ENCODE results near the gene NSD1. TPM values are rescaled to one million over a fixed set of nuclear protein-coding genes. Genes with fewer than 3 reads are reported as not detected.

NSD1 gene
- total RNA-seq, 1 experiment from 2014 or later, result 48.9 TPM

DNA sequence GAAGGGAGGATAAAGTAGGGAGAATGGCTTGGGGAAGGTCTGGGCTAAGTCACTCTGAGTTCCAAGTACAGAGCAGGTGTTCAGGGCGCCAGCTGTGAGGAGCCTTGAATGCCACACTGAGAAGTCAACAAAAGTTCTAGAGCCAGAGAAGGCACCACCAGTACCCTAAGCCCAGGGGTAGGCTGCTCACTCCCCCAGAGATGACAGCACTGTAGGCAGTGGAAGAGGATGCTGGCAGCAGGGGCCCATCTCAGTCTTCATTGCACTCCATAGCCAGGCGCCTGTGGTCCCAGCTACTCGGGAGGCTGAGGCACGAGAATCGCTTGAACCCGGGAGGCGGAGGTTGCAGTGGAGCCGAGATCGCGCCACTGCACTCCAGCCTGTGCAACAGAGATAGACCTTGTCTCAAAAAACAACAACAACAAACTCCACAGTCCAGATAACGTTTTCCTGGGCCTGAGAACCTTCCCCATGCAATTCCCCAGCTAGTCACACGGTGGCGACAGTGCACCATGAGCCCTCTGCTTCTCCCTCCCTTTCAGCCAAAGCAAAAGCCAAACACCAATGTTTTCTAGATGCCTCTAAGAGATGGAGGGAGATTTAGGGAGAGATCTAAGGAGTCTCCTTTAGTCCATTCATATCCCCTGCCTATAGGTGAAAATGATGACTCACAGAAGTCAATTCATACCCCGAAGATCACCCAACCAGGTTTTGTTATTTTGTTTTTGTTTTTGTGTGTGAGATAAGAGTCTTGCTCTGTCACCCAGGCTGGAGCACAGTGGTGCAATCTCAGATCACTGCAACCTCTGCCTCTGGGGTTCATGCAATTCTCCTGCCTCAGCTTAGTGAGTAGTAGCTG lies 19.8 kb upstream of the NSD1 start:
- no peaks in the 10 kb centered on the region for H4K20me1 ChIP-seq (ENCODE audit: low read length)
- H3K27ac ChIP-seq (ENCODE audit: low read length), result no peak overlapping the region
- no peaks in the 10 kb centered on the region for H3K9me2 ChIP-seq (replicated peaks; ENCODE audit: low read length)
- no peaks in the 10 kb centered on the region for H3K27me3 ChIP-seq (ENCODE audit: low read length)
- no peaks in the 10 kb centered on the region for H3F3A ChIP-seq (ENCODE audit: low read length, unreplicated experiment)
- BruUV-seq (replicated peaks), result no TSS peak
- no peaks in the 10 kb centered on the region for H3K4me1 ChIP-seq (ENCODE audit: insufficient read depth, low read length)
- no peaks in the 10 kb centered on the region for H3K36me3 ChIP-seq (ENCODE audit: low read depth, low read length)
- ChIA-PET CTCF (interaction anchor here (0.6 to 1.1 kb wide), 4 partner anchors 22 to 204 kb away, joined by 3 to 8 read pairs (median 6); no protein-coding TSS in a partner anchor), POLR2A (ENCODE audit: unreplicated experiment) (no interaction called here)
- H3K4me3 ChIP-seq (ENCODE audit: low read length), result no peak overlapping the region
- intact Hi-C loops (cut with micrococcal nuclease), result loop anchor here (1.0 to 5.0 kb wide), 5 partner anchors 17 to 456 kb away; no protein-coding TSS in a partner anchor
- H3K79me2 ChIP-seq (ENCODE audit: low read length), result no peaks in the 10 kb centered on the region
- H3K4me2 ChIP-seq (ENCODE audit: low read length), result no peak overlapping the region
- no peak overlapping the region for H3K9ac ChIP-seq (ENCODE audit: low read length)
- ATAC-seq (peak; percentile 77), DNase-seq (peak; percentile 89)
- TF ChIP-seq EZH2 (IDR thresholded peaks at IDR 0.05; ENCODE audit: low read length, unreplicated experiment), result no peak
- TF ChIP-seq, protein P1, sequence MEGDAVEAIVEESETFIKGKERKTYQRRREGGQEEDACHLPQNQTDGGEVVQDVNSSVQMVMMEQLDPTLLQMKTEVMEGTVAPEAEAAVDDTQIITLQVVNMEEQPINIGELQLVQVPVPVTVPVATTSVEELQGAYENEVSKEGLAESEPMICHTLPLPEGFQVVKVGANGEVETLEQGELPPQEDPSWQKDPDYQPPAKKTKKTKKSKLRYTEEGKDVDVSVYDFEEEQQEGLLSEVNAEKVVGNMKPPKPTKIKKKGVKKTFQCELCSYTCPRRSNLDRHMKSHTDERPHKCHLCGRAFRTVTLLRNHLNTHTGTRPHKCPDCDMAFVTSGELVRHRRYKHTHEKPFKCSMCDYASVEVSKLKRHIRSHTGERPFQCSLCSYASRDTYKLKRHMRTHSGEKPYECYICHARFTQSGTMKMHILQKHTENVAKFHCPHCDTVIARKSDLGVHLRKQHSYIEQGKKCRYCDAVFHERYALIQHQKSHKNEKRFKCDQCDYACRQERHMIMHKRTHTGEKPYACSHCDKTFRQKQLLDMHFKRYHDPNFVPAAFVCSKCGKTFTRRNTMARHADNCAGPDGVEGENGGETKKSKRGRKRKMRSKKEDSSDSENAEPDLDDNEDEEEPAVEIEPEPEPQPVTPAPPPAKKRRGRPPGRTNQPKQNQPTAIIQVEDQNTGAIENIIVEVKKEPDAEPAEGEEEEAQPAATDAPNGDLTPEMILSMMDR (conservative IDR thresholded peaks at IDR 0.05; ENCODE audit: low read depth, low read length), result peak; percentile 98
- no peak for TF ChIP-seq EZH2phosphoT487 (IDR thresholded peaks at IDR 0.05; ENCODE audit: borderline replicate concordance, low read length)
- H3K9me3 ChIP-seq (ENCODE audit: low read length), result no peaks in the 10 kb centered on the region
- H2AFZ ChIP-seq (ENCODE audit: low read length), result peak overlapping the region; percentile 43; the same call in 1 of the 2 replicates

DNA sequence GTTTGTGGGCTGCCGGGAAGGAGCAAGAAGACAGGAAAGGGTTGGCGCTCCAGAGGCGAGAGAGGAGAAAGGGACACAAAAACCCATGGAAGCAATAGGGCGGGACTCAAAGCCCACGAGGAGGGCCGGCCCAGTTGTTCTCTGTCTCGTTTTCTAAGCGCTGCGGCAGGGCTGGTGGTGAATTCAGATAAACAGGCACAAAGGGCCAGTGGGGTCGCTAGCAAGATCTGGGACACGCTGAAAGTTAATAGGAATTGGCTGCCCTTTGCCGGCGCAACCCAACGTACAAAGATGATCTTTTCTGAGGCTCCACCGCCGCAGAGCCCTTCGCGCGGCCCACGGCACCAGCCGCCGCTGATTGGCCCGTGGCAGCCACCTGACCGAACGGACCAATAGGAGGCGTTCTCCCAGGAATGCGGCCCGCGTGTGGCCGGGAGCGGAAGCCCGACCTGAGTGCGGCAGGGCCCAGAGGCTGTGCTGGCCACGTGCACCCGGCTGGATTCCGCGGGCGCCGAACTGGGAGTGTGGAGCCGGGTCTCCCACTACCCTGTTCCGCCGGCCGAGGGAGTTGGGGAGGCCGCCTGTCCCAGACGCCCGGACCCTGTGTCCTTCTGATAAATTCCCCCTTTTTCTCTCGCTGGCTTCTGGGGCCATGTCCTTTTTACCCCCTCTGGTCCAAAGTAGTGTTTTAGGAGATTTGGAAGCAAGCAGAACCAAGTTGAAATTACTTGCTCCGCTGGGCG lies 16.8 kb upstream of the NSD1 start:
- no peak for DNase-seq
- no peaks in the 10 kb centered on the region for H3F3A ChIP-seq (ENCODE audit: low read length, unreplicated experiment)
- no peaks in the 10 kb centered on the region for H3K79me2 ChIP-seq (ENCODE audit: low read length)
- H3K4me3 ChIP-seq (ENCODE audit: low read length), result no peak overlapping the region
- H2AFZ ChIP-seq (ENCODE audit: low read length), result no peak overlapping the region
- H3K27me3 ChIP-seq (ENCODE audit: low read length), result no peaks in the 10 kb centered on the region
- H3K9ac ChIP-seq (ENCODE audit: low read length), result no peak overlapping the region
- CTCF ChIA-PET, result no interaction called here
- no peaks in the 10 kb centered on the region for H3K9me3 ChIP-seq (ENCODE audit: low read length)
- H3K9me2 ChIP-seq (replicated peaks; ENCODE audit: low read length), result no peaks in the 10 kb centered on the region
- H3K4me1 ChIP-seq (ENCODE audit: insufficient read depth, low read length), result no peaks in the 10 kb centered on the region
- no peak overlapping the region for H3K4me2 ChIP-seq (ENCODE audit: low read length)
- POLR2A ChIA-PET (ENCODE audit: unreplicated experiment), result no interaction called here
- H3K36me3 ChIP-seq (ENCODE audit: low read depth, low read length), result no peaks in the 10 kb centered on the region
- no peak overlapping the region for H3K27ac ChIP-seq (ENCODE audit: low read length)
- no peaks in the 10 kb centered on the region for H4K20me1 ChIP-seq (ENCODE audit: low read length)
- TF ChIP-seq, protein P1 (conservative IDR thresholded peaks at IDR 0.05; ENCODE audit: low read depth, low read length), result no peak
- TF ChIP-seq EZH2 (IDR thresholded peaks at IDR 0.05; ENCODE audit: low read length, unreplicated experiment) (no peak), EZH2phosphoT487 (IDR thresholded peaks at IDR 0.05; ENCODE audit: borderline replicate concordance, low read length) (no peak)
- intact Hi-C loops (cut with micrococcal nuclease), result no loop called here
- no TSS peak for BruUV-seq (replicated peaks)
- ATAC-seq, result no peak
